Upper lobe of left lung (tissue), 6 donors: ENCODE data around the gene CACUL1. TPM values are rescaled to one million over a fixed set of nuclear protein-coding genes. Genes with fewer than 3 reads are reported as not detected.

ENCODE experiments used
- ATAC-seq, 2 donors: fragments of 200-7000 bp; cut with Tn5 transposase; one replicate each; pipeline ENCODE4 v1.9.1; 2022; ENCODE audit warnings: mild to moderate bottlenecking in 2 of 2, moderate library complexity in 2 of 2; ENCODE audit not compliant: low FRiP score in 2 of 2
- DNase-seq, 2 donors: peaks; one replicate each; pipeline ENCODE4 v3.0.0-alpha.2; 2019 to 2020
- H3K27ac ChIP-seq, 4 donors: fragments of 200-600 bp; sonication (generic); one replicate each; pipeline ENCODE4 v1.5.1; 2016 to 2019
- H3K27me3 ChIP-seq, 4 donors: fragments of 200-600 bp; sonication (generic); one replicate each; pipeline ENCODE4 v1.5.1; 2017 to 2019
- H3K36me3 ChIP-seq, 4 donors: fragments of 200-600 bp; sonication (generic); one replicate each; pipeline ENCODE4 v1.5.1; 2016 to 2019
- H3K4me1 ChIP-seq, 4 donors: fragments of 200-600 bp; sonication (generic); one replicate each; pipeline ENCODE4 v1.5.1; 2018 to 2019
- H3K4me3 ChIP-seq, 4 donors: fragments of 200-600 bp; sonication (generic); one replicate each; pipeline ENCODE4 v1.5.1; 2017 to 2019; ENCODE audit warnings: mild to moderate bottlenecking in 2 of 4, moderate library complexity in 1 of 4
- H3K9me3 ChIP-seq, 4 donors: fragments of 200-600 bp; sonication (generic); one replicate each; pipeline ENCODE4 v1.5.1; 2018 to 2019
- CTCF ChIP-seq, 6 experiments: fragments of 450-650 bp in 4 of 6; fragments of 200-600 bp in 2 of 6; sonication (generic) in 2 of 6; IDR thresholded peaks; one replicate each; pipeline ENCODE4 v1.5.1; 2016 to 2019; ENCODE audit warnings: antibody characterized with exemption in 6 of 6
- EP300 ChIP-seq, 4 donors: sonication (generic); formaldehyde crosslinking; IDR thresholded peaks; one replicate each; pipeline ENCODE4 v1.5.1; 2017; ENCODE audit warnings: antibody characterized with exemption in 4 of 4, control low read depth in 2 of 4
- POLR2A ChIP-seq, 4 donors: fragments of 450-650 bp; IDR thresholded peaks; one replicate each; pipeline ENCODE4 v1.5.1; 2016 to 2017; ENCODE audit warnings: antibody characterized with exemption in 4 of 4, mild to moderate bottlenecking in 2 of 4
- POLR2AphosphoS5 ChIP-seq, 2 donors: sonication (generic); formaldehyde crosslinking; IDR thresholded peaks; one replicate each; pipeline ENCODE4 v1.5.1; 2017; ENCODE audit warnings: antibody characterized with exemption in 2 of 2
- WGBS, 2 donors: methylation state at CpG; one replicate each; pipeline ENCODE4 v1.1.5; 2017 to 2018; 5-methylcytosine and 5-hydroxymethylcytosine counted together
- total RNA-seq, 6 donors: library from RNA; depleted of rRNA in 4 of 6; stranded (reverse); fragments of >200 nt in 4 of 6; gene quantifications; one replicate each; pipeline versions ENCODE4 v1.1.0 to v1.2.1, GENCODE V29; 2016 to 2021
- donor health status: DM: no; HTN: no; CAD: no; lungs with moderate emphysema.
- donor health status: DM: no; HTN: yes; CAD: no; lungs with severe emphysema.

The CACUL1 gene
- total RNA-seq, 6 donors from 2014 or later = 23.3 to 44.0 (median 38.2) TPM

- TF ChIP-seq CTCF (IDR thresholded peaks at IDR 0.05) (no peak), POLR2A (IDR thresholded peaks at IDR 0.05) (no peak), EP300 (IDR thresholded peaks at IDR 0.05) (no peak), POLR2AphosphoS5 (IDR thresholded peaks at IDR 0.05) (no peak)
- no peaks in the 10 kb centered on the region for H3K4me1 ChIP-seq
- no peak for ATAC-seq
- H3K27me3 ChIP-seq = no peaks in the 10 kb centered on the region
- 55 to 74% methylated on average over 5 of the region's 5 CpGs for WGBS, 2 donors
- DNase-seq = no peak
- no peaks in the 10 kb centered on the region for H3K9me3 ChIP-seq
- H3K27ac ChIP-seq = no peak overlapping the region
- H3K4me3 ChIP-seq = no peak overlapping the region
- no peaks in the 10 kb centered on the region for H3K36me3 ChIP-seq
Observed at GRCh38 chr10:118776960-118777359, 22.2 kb upstream of the CACUL1 start.

- no peaks in the 10 kb centered on the region for H3K4me1 ChIP-seq
- H3K27me3 ChIP-seq = no peaks in the 10 kb centered on the region
- no peaks in the 10 kb centered on the region for H3K9me3 ChIP-seq
- H3K4me3 ChIP-seq = no peak overlapping the region
- TF ChIP-seq POLR2A (IDR thresholded peaks at IDR 0.05) (no peak), POLR2AphosphoS5 (IDR thresholded peaks at IDR 0.05) (no peak), EP300 (IDR thresholded peaks at IDR 0.05) (no peak), CTCF (IDR thresholded peaks at IDR 0.05) (no peak)
- ATAC-seq = no peak
- WGBS, 2 donors = 93 to 98% methylated on average over 3 of the region's 3 CpGs
- H3K27ac ChIP-seq = no peak overlapping the region
- DNase-seq = no peak
- H3K36me3 ChIP-seq = no peaks in the 10 kb centered on the region
Observed at GRCh38 chr10:118776033-118776432, 21.3 kb upstream of the CACUL1 start.

GRCh38 chr10:118775478-118775877 lies 20.7 kb upstream of the CACUL1 start:
- no peak overlapping the region for H3K27ac ChIP-seq
- WGBS, 2 donors = 67 to 71% methylated on average over 7 of the region's 7 CpGs
- ATAC-seq = no peak

GRCh38 chr10:118773041-118773440 lies 18.3 kb upstream of the CACUL1 start:
- Histone ChIP-seq H3K27me3 (no peaks in the 10 kb centered on the region), H3K4me3 (no peak overlapping the region), H3K27ac (no peak overlapping the region), H3K36me3 (no peaks in the 10 kb centered on the region), H3K9me3 (no peaks in the 10 kb centered on the region), H3K4me1 (no peaks in the 10 kb centered on the region)
- no peak for DNase-seq
- no peak for TF ChIP-seq POLR2A (IDR thresholded peaks at IDR 0.05)
- no peak for TF ChIP-seq CTCF (IDR thresholded peaks at IDR 0.05)
- no peak for ATAC-seq
- 77 to 93% methylated on average over 4 of the region's 4 CpGs for WGBS, 2 donors

More at GRCh38 chr10:118775478-118775877, 20.7 kb upstream of the CACUL1 start:
- Histone ChIP-seq H3K4me1 (no peaks in the 10 kb centered on the region), H3K4me3 (no peak overlapping the region), H3K9me3 (no peaks in the 10 kb centered on the region), H3K27me3 (no peaks in the 10 kb centered on the region), H3K36me3 (no peaks in the 10 kb centered on the region)
- DNase-seq = no peak
- TF ChIP-seq CTCF (IDR thresholded peaks at IDR 0.05) (peak in 1 of 6 experiments; percentile 15), POLR2A (IDR thresholded peaks at IDR 0.05) (no peak), EP300 (IDR thresholded peaks at IDR 0.05) (no peak), POLR2AphosphoS5 (IDR thresholded peaks at IDR 0.05) (no peak)

GRCh38 chr10:118771976-118772375 lies 17.2 kb upstream of the CACUL1 start:
- H3K4me1 ChIP-seq = no peaks in the 10 kb centered on the region
- H3K27me3 ChIP-seq = no peaks in the 10 kb centered on the region
- ATAC-seq (no peak), DNase-seq (no peak)
- H3K27ac ChIP-seq = no peak overlapping the region
- no peaks in the 10 kb centered on the region for H3K36me3 ChIP-seq
- no peak overlapping the region for H3K4me3 ChIP-seq
- 58 to 81% methylated on average over 3 of the region's 3 CpGs for WGBS, 2 donors
- TF ChIP-seq EP300 (IDR thresholded peaks at IDR 0.05) = no peak
- no peak for TF ChIP-seq POLR2AphosphoS5 (IDR thresholded peaks at IDR 0.05)
- no peak for TF ChIP-seq POLR2A (IDR thresholded peaks at IDR 0.05)
- no peak for TF ChIP-seq CTCF (IDR thresholded peaks at IDR 0.05)
- H3K9me3 ChIP-seq = no peaks in the 10 kb centered on the region
